ENCODE data around the gene ADSS2.

DNA sequence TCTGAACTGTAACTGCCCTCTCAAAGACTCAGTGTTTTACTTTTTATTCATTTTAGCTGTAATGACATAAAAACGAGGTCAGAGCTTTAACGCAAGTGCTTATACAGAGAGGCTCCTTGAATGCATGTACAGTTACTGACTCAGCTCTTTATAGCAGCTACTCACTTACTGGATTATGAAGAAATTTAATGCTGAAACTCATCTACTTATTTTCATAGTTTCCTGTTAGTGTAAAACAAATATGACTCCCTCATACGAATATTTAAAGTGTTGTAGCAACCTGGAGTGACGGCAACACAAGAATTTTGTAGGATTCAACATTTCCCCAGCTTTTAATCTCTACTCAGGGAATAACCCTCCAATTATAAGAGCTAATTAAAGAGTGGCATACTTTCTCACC is 32.7 kb downstream of the ADSS2 start:
- TF ChIP-seq, protein P1, sequence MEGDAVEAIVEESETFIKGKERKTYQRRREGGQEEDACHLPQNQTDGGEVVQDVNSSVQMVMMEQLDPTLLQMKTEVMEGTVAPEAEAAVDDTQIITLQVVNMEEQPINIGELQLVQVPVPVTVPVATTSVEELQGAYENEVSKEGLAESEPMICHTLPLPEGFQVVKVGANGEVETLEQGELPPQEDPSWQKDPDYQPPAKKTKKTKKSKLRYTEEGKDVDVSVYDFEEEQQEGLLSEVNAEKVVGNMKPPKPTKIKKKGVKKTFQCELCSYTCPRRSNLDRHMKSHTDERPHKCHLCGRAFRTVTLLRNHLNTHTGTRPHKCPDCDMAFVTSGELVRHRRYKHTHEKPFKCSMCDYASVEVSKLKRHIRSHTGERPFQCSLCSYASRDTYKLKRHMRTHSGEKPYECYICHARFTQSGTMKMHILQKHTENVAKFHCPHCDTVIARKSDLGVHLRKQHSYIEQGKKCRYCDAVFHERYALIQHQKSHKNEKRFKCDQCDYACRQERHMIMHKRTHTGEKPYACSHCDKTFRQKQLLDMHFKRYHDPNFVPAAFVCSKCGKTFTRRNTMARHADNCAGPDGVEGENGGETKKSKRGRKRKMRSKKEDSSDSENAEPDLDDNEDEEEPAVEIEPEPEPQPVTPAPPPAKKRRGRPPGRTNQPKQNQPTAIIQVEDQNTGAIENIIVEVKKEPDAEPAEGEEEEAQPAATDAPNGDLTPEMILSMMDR (IDR thresholded peaks at IDR 0.05; ENCODE audit: insufficient read depth, low read depth, low read length), result no peak
- no peak for TF ChIP-seq EZH2 (IDR thresholded peaks at IDR 0.05; ENCODE audit: insufficient read depth, low read length)

Data from astrocyte (in vitro differentiated cells and primary cell).